Spleen (tissue), 7 donors: ENCODE data around the gene UGT1A5.

ENCODE experiments used
- POLR2AphosphoS5 ChIP-seq, 3 donors: sonication (generic); formaldehyde crosslinking; IDR thresholded peaks; one replicate each; pipeline ENCODE4 v1.5.1; 2017; ENCODE audit warnings: antibody characterized with exemption in 3 of 3
- TF ChIP-seq, protein P1 (sequence below), 11 experiments: fragments of 200-600 bp in 7 of 11; fragments of 450-650 bp in 4 of 11; sonication (generic) in 4 of 11; IDR thresholded peaks in 8 of 11; conservative IDR thresholded peaks in 3 of 11; 1 replicate in 7 of 11; 2 replicates in 4 of 11; pipeline versions ENCODE4 v1.4.0 to v1.8.0; 2016 to 2021; ENCODE audit warnings: antibody characterized with exemption in 11 of 11, inconsistent platforms in 4 of 11, mild to moderate bottlenecking in 1 of 11
- donor health status: DM: no; HTN: no; CAD: no; lungs with moderate emphysema.
- donor health status: DM: no; HTN: no; CAD: no.
- donor health status: DM: no; HTN: no; CAD: no.

DNA sequence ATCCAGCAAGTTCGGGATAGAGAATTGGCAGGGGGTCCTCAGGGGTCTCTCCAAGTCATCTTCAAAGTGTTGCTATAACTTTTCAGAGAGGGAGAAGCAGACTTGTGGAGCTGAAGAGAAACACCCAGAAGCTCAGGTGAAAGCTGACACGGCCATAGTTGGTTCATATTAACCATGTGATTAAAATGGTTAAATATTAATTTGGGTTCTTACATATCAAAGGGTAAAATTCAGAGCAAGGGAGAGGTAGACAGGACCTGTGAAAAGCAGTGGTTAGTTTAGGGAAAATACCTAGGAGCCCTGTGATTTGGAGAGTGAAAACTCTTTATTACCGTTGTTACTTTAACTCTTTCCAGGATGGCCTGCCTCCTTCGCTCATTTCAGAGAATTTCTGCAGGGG lies 20.1 kb upstream of the UGT1A5 start, which contains the start of gene UGT1A6:
- TF ChIP-seq, protein P1, sequence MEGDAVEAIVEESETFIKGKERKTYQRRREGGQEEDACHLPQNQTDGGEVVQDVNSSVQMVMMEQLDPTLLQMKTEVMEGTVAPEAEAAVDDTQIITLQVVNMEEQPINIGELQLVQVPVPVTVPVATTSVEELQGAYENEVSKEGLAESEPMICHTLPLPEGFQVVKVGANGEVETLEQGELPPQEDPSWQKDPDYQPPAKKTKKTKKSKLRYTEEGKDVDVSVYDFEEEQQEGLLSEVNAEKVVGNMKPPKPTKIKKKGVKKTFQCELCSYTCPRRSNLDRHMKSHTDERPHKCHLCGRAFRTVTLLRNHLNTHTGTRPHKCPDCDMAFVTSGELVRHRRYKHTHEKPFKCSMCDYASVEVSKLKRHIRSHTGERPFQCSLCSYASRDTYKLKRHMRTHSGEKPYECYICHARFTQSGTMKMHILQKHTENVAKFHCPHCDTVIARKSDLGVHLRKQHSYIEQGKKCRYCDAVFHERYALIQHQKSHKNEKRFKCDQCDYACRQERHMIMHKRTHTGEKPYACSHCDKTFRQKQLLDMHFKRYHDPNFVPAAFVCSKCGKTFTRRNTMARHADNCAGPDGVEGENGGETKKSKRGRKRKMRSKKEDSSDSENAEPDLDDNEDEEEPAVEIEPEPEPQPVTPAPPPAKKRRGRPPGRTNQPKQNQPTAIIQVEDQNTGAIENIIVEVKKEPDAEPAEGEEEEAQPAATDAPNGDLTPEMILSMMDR (IDR thresholded peaks at IDR 0.05 in 8 of 11, conservative IDR thresholded peaks at IDR 0.05 in 3 of 11): no peak
- TF ChIP-seq POLR2AphosphoS5 (IDR thresholded peaks at IDR 0.05): no peak
